Endothelial cell of umbilical vein (primary cell): ENCODE results near the gene HERPUD1. TPM values are rescaled to one million over a fixed set of nuclear protein-coding genes. Genes with fewer than 3 reads are reported as not detected.

Source experiments
- BruUV-seq: library from RNA; stranded (reverse); fragments of 400-500 nt; replicated peaks from 2 replicates; lab custom pipeline; 2021; lab: Mats Ljungman, UMichigan
- CTCF ChIA-PET: fragments of 300-600, 350-600 bp; sonication (Branson Sonifier 250); formaldehyde crosslinking; loops from one replicate; lab custom pipeline; 2021; ENCODE audit warnings: antibody characterized with exemption, inconsistent platforms; lab: Charles Lee
- POLR2A ChIA-PET: fragments of 300-600, 350-600 bp; sonication (Branson Sonifier 250); formaldehyde crosslinking; loops from one replicate; lab custom pipeline; 2021; ENCODE audit warnings: antibody characterized with exemption, inconsistent platforms; lab: Charles Lee
- DNase-seq: peaks from one replicate; pipeline ENCODE4 v3.0.0-alpha.2; 2011; ENCODE audit warnings: low read depth, low spot score
- FAIRE-seq: peaks from 2 replicates; lab custom pipeline; 2011; peaks lifted over from hg19 to GRCh38; lab: Jason Lieb, UNC
- H2AFZ ChIP-seq: 2 replicates; pipeline ENCODE4 v1.6.0; 2012; ENCODE audit warnings: low read depth, low read length, control low read depth, inconsistent platforms
- H3K27ac ChIP-seq: 2 replicates; pipeline ENCODE4 v1.5.1; 2011; ENCODE audit warnings: low read depth, mild to moderate bottlenecking, control low read depth, low read length, moderate library complexity; ENCODE audit not compliant: insufficient read depth
- H3K27me3 ChIP-seq, 2 experiments: 2 replicates each; pipeline versions ENCODE4 v1.6.0 to v1.6.1; 2011; ENCODE audit warnings: low read length in 2 of 2, mixed read lengths in 1 of 2; ENCODE audit not compliant: control insufficient read depth in 2 of 2, insufficient read depth in 2 of 2
- H3K36me3 ChIP-seq, 2 experiments: 2 replicates in 1 of 2; 3 replicates in 1 of 2; pipeline ENCODE4 v1.5.1; 2011; ENCODE audit warnings: low read length in 2 of 2, mild to moderate bottlenecking in 1 of 2, moderate library complexity in 1 of 2; ENCODE audit not compliant: control insufficient read depth in 2 of 2, insufficient read depth in 2 of 2; ENCODE audit errors: extremely low read depth in 1 of 2
- H3K4me1 ChIP-seq: 3 replicates; pipeline ENCODE4 v1.5.1; 2011; ENCODE audit warnings: mild to moderate bottlenecking, low read length; ENCODE audit not compliant: control insufficient read depth, insufficient read depth; ENCODE audit errors: extremely low read depth
- H3K4me2 ChIP-seq: 2 replicates; pipeline ENCODE4 v1.6.1; 2011; ENCODE audit warnings: low read length, control low read depth, mixed read lengths; ENCODE audit not compliant: insufficient read depth
- H3K4me3 ChIP-seq, 3 experiments: fragments of 200-600 bp in 1 of 3; sonication (generic), shearing (Covaris generic) in 1 of 3; replicated peaks in 1 of 3; 2 replicates each; pipeline ENCODE4 v1.5.1; 2011 to 2016; ENCODE audit warnings: control low read depth in 3 of 3, low read length in 3 of 3, mild to moderate bottlenecking in 2 of 3, inconsistent platforms in 1 of 3, low read depth in 1 of 3, moderate library complexity in 1 of 3; ENCODE audit not compliant: insufficient read depth in 1 of 3
- H3K79me2 ChIP-seq: 2 replicates; pipeline ENCODE4 v1.6.0; 2012; ENCODE audit warnings: low read length, inconsistent platforms; ENCODE audit not compliant: control insufficient read depth, insufficient read depth
- H3K9ac ChIP-seq: replicated peaks from 2 replicates; pipeline ENCODE3; 2011; ENCODE audit warnings: low read length, control low read depth; ENCODE audit not compliant: insufficient read depth; ENCODE audit errors: extremely low read depth
- H3K9me1 ChIP-seq: replicated peaks from 3 replicates; pipeline ENCODE4 v1.6.0; 2011; ENCODE audit warnings: mild to moderate bottlenecking, low read length; ENCODE audit not compliant: control insufficient read depth, insufficient read depth; ENCODE audit errors: extremely low read depth
- H3K9me3 ChIP-seq: replicated peaks from 2 replicates; pipeline ENCODE4 v1.5.1; 2012; ENCODE audit warnings: low read length, inconsistent platforms; ENCODE audit not compliant: control insufficient read depth, insufficient read depth
- H4K20me1 ChIP-seq: replicated peaks from 2 replicates; pipeline ENCODE3; 2011; ENCODE audit warnings: mild to moderate bottlenecking, low read length; ENCODE audit not compliant: control insufficient read depth, insufficient read depth; ENCODE audit errors: extremely low read depth
- EZH2 ChIP-seq: IDR thresholded peaks from 2 replicates; pipeline ENCODE4 v1.6.1; 2012; ENCODE audit warnings: borderline replicate concordance, low read depth, mild to moderate bottlenecking, moderate library complexity, low read length, inconsistent platforms; ENCODE audit not compliant: severe bottlenecking
- FOS ChIP-seq: IDR thresholded peaks from 2 replicates; pipeline ENCODE4 v1.6.1; 2011; ENCODE audit warnings: mild to moderate bottlenecking, low read length, moderate library complexity, borderline replicate concordance; ENCODE audit not compliant: insufficient read depth
- GATA2 ChIP-seq: IDR thresholded peaks from 2 replicates; pipeline ENCODE4 v1.7.0; 2011; ENCODE audit warnings: low read depth, mild to moderate bottlenecking, moderate library complexity, mixed read lengths, low read length; ENCODE audit not compliant: insufficient read length, insufficient read depth
- JUN ChIP-seq: IDR thresholded peaks from 2 replicates; pipeline ENCODE4 v1.6.1; 2011; ENCODE audit warnings: borderline replicate concordance, low read depth; ENCODE audit not compliant: insufficient read length, insufficient read depth
- MYC ChIP-seq: IDR thresholded peaks from one replicate; pipeline ENCODE4 v1.6.1; 2011; ENCODE audit warnings: mild to moderate bottlenecking, low read depth, low read length
- POLR2A ChIP-seq: IDR thresholded peaks from 2 replicates; pipeline ENCODE4 v1.6.1; 2012; ENCODE audit warnings: low read depth, mild to moderate bottlenecking, control low read depth, low read length
- POLR2AphosphoS5 ChIP-seq: IDR thresholded peaks from 2 replicates; pipeline ENCODE4 v1.6.1; 2012; ENCODE audit warnings: low read depth, mild to moderate bottlenecking, control low read depth, low read length, moderate library complexity; ENCODE audit not compliant: insufficient read depth
- dilution Hi-C: fragments of 300-500 bp; cut with MboI; formaldehyde crosslinking; loops from one replicate; pipeline ENCODE4 v1.15.0; 2019; ENCODE audit warnings: low sequenced_read_pairs; ENCODE audit not compliant: extremely low pct_ligation_motif_present
- intact Hi-C: fragments of 100-400 bp; cut with micrococcal nuclease; formaldehyde crosslinking; loops from one replicate; pipeline ENCODE4 v1.10.0; 2022
- polyA plus RNA-seq, 4 experiments: library from polyadenylated mRNA; depleted of rRNA in 3 of 4; stranded (reverse) in 3 of 4; unstranded in 1 of 4; fragments of >200 nt; gene quantifications; 2 replicates each; pipeline versions ENCODE4 v1.2.1 to v1.2.3, GENCODE V29; 2011 to 2012; ENCODE audit warnings: missing spikeins in 1 of 4
- total RNA-seq: library from RNA; stranded (reverse); gene quantifications from 2 replicates; pipeline ENCODE4 v1.2.3, GENCODE V29; 2021
- TF ChIP-seq, protein P1 (sequence below): IDR thresholded peaks from 2 replicates; pipeline ENCODE4 v1.6.1; 2011; ENCODE audit not compliant: insufficient read depth, insufficient read length
- TF ChIP-seq, protein P2 (sequence below), 2 donors: IDR thresholded peaks; 1 replicate in 1 of 2; 2 replicates in 1 of 2; pipeline ENCODE4 v1.5.1; 2011; ENCODE audit warnings: low read length in 2 of 2, mild to moderate bottlenecking in 2 of 2, moderate library complexity in 2 of 2, control low read depth in 1 of 2, inconsistent platforms in 1 of 2, low read depth in 1 of 2; ENCODE audit not compliant: insufficient read depth in 1 of 2; ENCODE audit errors: extremely low read depth in 1 of 2

Gene HERPUD1
- total and polyA plus RNA-seq, 2 donors (not counting 3 experiments of a cell fraction or from before 2014, with no cell fraction given) = 107 to 109 TPM

DNA sequence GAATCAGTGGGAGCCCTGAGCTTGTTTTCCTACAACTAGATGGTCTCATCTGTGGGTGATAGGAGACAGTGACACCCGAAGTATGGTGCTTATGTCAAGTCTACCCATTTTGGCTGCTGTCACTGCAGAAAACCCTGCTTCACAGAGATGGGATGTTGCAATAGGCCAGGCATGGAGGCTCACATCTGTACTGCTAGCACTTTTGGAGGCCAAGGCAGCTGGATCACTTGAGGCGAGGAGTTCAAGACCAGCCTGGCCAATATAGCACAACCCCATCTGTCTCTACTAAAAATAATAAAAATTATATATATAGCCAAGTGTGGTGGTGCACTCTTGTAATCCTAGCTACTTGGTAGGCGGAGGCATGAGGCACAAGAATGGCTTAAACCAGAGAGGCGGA is 2.3 kb upstream of the HERPUD1 start:
- TF ChIP-seq, protein P1, sequence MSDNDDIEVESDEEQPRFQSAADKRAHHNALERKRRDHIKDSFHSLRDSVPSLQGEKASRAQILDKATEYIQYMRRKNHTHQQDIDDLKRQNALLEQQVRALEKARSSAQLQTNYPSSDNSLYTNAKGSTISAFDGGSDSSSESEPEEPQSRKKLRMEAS = no peak
- TF ChIP-seq GATA2 (no peak), FOS (no peak), POLR2A (no peak), JUN (no peak), EZH2 (no peak), MYC (no peak), POLR2AphosphoS5 (no peak)
- TF ChIP-seq, protein P2, sequence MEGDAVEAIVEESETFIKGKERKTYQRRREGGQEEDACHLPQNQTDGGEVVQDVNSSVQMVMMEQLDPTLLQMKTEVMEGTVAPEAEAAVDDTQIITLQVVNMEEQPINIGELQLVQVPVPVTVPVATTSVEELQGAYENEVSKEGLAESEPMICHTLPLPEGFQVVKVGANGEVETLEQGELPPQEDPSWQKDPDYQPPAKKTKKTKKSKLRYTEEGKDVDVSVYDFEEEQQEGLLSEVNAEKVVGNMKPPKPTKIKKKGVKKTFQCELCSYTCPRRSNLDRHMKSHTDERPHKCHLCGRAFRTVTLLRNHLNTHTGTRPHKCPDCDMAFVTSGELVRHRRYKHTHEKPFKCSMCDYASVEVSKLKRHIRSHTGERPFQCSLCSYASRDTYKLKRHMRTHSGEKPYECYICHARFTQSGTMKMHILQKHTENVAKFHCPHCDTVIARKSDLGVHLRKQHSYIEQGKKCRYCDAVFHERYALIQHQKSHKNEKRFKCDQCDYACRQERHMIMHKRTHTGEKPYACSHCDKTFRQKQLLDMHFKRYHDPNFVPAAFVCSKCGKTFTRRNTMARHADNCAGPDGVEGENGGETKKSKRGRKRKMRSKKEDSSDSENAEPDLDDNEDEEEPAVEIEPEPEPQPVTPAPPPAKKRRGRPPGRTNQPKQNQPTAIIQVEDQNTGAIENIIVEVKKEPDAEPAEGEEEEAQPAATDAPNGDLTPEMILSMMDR (IDR thresholded peaks at IDR 0.05; ENCODE audit: extremely low read depth in 1 of 2, insufficient read depth in 1 of 2, low read depth in 1 of 2, low read length in 2 of 2) = no peak
- Histone ChIP-seq H3K27me3 (no peaks in the 10 kb centered on the region), H3K79me2 (peaks cover 26% of the 10 kb centered on the region), H3K4me2 (no peak overlapping the region), H3K27ac (no peak overlapping the region), H4K20me1 (peaks cover 11% of the 10 kb centered on the region), H3K9me1 (no peaks in the 10 kb centered on the region), H3K9me3 (no peaks in the 10 kb centered on the region), H2AFZ (no peak overlapping the region), H3K9ac (no peak overlapping the region), H3K4me3 (no peak overlapping the region), H3K36me3 (no peaks in the 10 kb centered on the region), H3K4me1 (peaks cover 18% of the 10 kb centered on the region)
- no TSS peak for BruUV-seq
- dilution Hi-C loops (no loop called here), intact Hi-C loops (no loop called here)
- DNase-seq = no peak
- POLR2A ChIA-PET = no interaction called here
- no peak for FAIRE-seq
- CTCF ChIA-PET = interaction anchor here (0.9 to 1.7 kb wide), 3 partner anchors 9 to 61 kb away, joined by 3 to 8 read pairs (median 3); no protein-coding TSS in a partner anchor
